SK-N-SH (cell line): Measurements from ENCODE around the gene NTPCR.

Experiments
- TF ChIP-seq, protein P1 (sequence below): fragments of 200-600 bp; sonication (generic); IDR thresholded peaks from 2 replicates; pipeline ENCODE4 v1.6.1; 2017; ENCODE audit warnings: antibody characterized with exemption, mild to moderate bottlenecking, moderate library complexity
- TF ChIP-seq, protein P2 (sequence below): IDR thresholded peaks from 2 replicates; pipeline ENCODE4 v1.4.0; 2012; ENCODE audit warnings: low read depth

DNA sequence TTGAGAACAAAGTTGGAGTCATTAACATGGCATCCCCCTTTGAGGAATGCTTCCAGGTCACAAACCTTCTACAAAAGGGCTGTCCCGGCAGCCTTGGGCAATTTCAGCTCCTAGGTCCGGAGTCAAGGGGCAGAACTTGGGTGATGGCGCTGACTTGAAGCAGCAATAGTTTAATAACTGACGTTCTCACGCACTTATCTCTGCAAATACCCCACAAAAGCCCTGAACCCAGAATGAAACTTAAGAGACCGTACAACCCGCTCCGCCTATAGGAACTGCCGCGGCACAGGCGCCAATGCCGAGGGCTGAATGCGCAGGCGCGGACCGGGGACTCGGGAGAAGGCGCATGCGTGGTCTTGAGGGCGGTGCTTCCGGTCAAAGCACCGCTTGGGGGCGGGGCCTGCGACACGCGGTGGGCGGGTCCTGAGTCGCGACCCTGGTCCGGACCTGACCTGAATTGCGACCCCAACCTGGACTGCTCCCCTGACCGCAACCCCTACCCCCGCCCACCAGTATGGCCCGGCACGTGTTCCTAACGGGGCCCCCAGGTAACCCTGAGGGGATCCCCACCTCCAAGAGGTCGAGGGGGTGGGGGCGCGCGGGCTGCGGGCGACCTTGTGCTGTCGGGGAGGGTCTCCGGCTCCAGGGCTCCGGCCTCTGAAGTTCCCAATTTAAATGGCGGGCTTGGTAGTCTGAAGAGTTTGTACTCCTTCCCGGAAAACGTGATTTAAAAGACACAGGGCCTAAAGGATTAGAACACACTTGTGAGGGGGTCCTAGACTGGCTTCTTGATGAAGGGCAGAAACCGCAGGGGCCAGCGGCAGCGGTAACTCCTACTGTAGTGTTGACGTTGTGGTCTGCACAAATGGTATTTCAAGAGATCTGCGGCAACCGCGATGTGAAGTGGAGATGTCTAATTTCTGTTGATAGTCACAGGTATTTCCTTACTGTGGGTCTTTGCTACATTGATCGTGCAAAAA, at the start of gene NTPCR:
- TF ChIP-seq, protein P1, sequence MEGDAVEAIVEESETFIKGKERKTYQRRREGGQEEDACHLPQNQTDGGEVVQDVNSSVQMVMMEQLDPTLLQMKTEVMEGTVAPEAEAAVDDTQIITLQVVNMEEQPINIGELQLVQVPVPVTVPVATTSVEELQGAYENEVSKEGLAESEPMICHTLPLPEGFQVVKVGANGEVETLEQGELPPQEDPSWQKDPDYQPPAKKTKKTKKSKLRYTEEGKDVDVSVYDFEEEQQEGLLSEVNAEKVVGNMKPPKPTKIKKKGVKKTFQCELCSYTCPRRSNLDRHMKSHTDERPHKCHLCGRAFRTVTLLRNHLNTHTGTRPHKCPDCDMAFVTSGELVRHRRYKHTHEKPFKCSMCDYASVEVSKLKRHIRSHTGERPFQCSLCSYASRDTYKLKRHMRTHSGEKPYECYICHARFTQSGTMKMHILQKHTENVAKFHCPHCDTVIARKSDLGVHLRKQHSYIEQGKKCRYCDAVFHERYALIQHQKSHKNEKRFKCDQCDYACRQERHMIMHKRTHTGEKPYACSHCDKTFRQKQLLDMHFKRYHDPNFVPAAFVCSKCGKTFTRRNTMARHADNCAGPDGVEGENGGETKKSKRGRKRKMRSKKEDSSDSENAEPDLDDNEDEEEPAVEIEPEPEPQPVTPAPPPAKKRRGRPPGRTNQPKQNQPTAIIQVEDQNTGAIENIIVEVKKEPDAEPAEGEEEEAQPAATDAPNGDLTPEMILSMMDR = no peak
- TF ChIP-seq, protein P2, sequence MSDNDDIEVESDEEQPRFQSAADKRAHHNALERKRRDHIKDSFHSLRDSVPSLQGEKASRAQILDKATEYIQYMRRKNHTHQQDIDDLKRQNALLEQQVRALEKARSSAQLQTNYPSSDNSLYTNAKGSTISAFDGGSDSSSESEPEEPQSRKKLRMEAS = no peak
